GM12892 (cell line): Measurements from ENCODE around the gene CHRD.

ENCODE experiments used
- POLR2A ChIP-seq: IDR thresholded peaks from 2 replicates; pipeline ENCODE4 v1.6.1; 2011; ENCODE audit warnings: low read depth, low read length, control low read depth
- POLR2AphosphoS5 ChIP-seq: IDR thresholded peaks from 2 replicates; pipeline ENCODE4 v1.6.1; 2011; ENCODE audit warnings: low read depth, low read length, control low read depth
- TAF1 ChIP-seq: IDR thresholded peaks from 2 replicates; pipeline ENCODE4 v1.6.1; 2011; ENCODE audit warnings: low read depth, mild to moderate bottlenecking, control low read depth, low read length, borderline replicate concordance

- TF ChIP-seq POLR2A (no peak), POLR2AphosphoS5 (no peak), TAF1 (no peak)
These were observed 42.5 kb upstream of the CHRD start, which contains the start of gene FAM131A for GRCh38 chr3:184337399-184337714.
